IMR-90 (cell line): ENCODE measurements around the gene CATSPERZ. TPM values are rescaled to one million over a fixed set of nuclear protein-coding genes. Genes with fewer than 3 reads are reported as not detected.

Experiments
- ATAC-seq: fragments of 200-7000 bp; cut with Tn5 transposase; 2 replicates; pipeline ENCODE4 v1.9.1; 2020; ENCODE audit warnings: low read depth, mild to moderate bottlenecking, moderate library complexity
- Bru-seq: library from RNA; stranded (reverse); fragments of 400-500 nt; gene quantifications from one replicate; lab custom pipeline; 2021; lab: Mats Ljungman, UMichigan
- BruChase-seq, 2 experiments: library from RNA; stranded (reverse); fragments of 400-500 nt; gene quantifications; one replicate each; lab custom pipeline; 2021; lab: Mats Ljungman, UMichigan
- BruUV-seq: library from RNA; stranded (reverse); fragments of 400-500 nt; replicated peaks from 2 replicates; lab custom pipeline; 2021; lab: Mats Ljungman, UMichigan
- CTCF ChIA-PET: fragments of 300-600 bp; formaldehyde crosslinking; extraction: SDS; loops from one replicate; lab custom pipeline; 2021; ENCODE audit warnings: antibody characterized with exemption; lab: Yijun Ruan, JAX
- POLR2A ChIA-PET: fragments of 300-600 bp; sonication (Branson Sonifier 250); formaldehyde crosslinking; loops from one replicate; lab custom pipeline; 2022; ENCODE audit warnings: antibody characterized with exemption; ENCODE audit not compliant: unreplicated experiment; lab: Charles Lee
- DNase-seq: peaks from one replicate; pipeline ENCODE4 v3.0.0; 2013
- H2AFZ ChIP-seq: replicated peaks from 2 replicates; pipeline ENCODE3; 2013; ENCODE audit warnings: low read length, mild to moderate bottlenecking; ENCODE audit not compliant: poor library complexity
- H2AK5ac ChIP-seq: 2 replicates; pipeline ENCODE4 v1.6.1; 2013; ENCODE audit warnings: low read depth, low read length, inconsistent platforms
- H2AK9ac ChIP-seq: replicated peaks from 2 replicates; pipeline ENCODE3; 2013; ENCODE audit warnings: mild to moderate bottlenecking, low read depth, low read length, moderate library complexity; ENCODE audit not compliant: poor library complexity
- H2BK120ac ChIP-seq: 2 replicates; pipeline ENCODE4 v1.6.1; 2013; ENCODE audit warnings: low read depth, low read length, inconsistent platforms
- H2BK15ac ChIP-seq: 3 replicates; pipeline ENCODE4 v1.6.1; 2013; ENCODE audit warnings: low read depth, low read length, inconsistent platforms
- H2BK20ac ChIP-seq: 2 replicates; pipeline ENCODE4 v1.6.1; 2013; ENCODE audit warnings: low read depth, mild to moderate bottlenecking, inconsistent platforms, low read length, moderate library complexity
- H2BK5ac ChIP-seq: 2 replicates; pipeline ENCODE4 v1.6.1; 2013; ENCODE audit warnings: mild to moderate bottlenecking, low read depth, low read length, inconsistent platforms; ENCODE audit not compliant: poor library complexity, severe bottlenecking
- H3K14ac ChIP-seq: replicated peaks from 2 replicates; pipeline ENCODE4 v1.6.1; 2013; ENCODE audit warnings: low read depth, low read length, inconsistent platforms
- H3K18ac ChIP-seq: 2 replicates; pipeline ENCODE4 v1.6.1; 2013; ENCODE audit warnings: low read depth, low read length, control low read depth
- H3K23ac ChIP-seq: 2 replicates; pipeline ENCODE4 v1.6.1; 2013; ENCODE audit warnings: low read depth, low read length, inconsistent platforms
- H3K27ac ChIP-seq: 2 replicates; pipeline ENCODE4 v1.5.1; 2013; ENCODE audit warnings: mild to moderate bottlenecking, control low read depth, low read length; ENCODE audit not compliant: insufficient read depth
- H3K27me3 ChIP-seq: 2 replicates; pipeline ENCODE4 v1.6.1; 2013; ENCODE audit warnings: low read length; ENCODE audit not compliant: control insufficient read depth, insufficient read depth
- H3K36me3 ChIP-seq: 2 replicates; pipeline ENCODE4 v1.6.1; 2013; ENCODE audit warnings: low read length, mixed read lengths; ENCODE audit not compliant: control insufficient read depth, insufficient read depth
- H3K4ac ChIP-seq: 2 replicates; pipeline ENCODE4 v1.6.1; 2013; ENCODE audit warnings: low read depth, low read length, inconsistent platforms
- H3K4me1 ChIP-seq: 2 replicates; pipeline ENCODE4 v1.6.1; 2013; ENCODE audit warnings: low read length, mixed read lengths; ENCODE audit not compliant: control insufficient read depth, insufficient read depth
- H3K4me2 ChIP-seq: 2 replicates; pipeline ENCODE4 v1.6.1; 2013; ENCODE audit warnings: low read depth, mild to moderate bottlenecking, control low read depth, low read length, moderate library complexity
- H3K4me3 ChIP-seq: 2 replicates; pipeline ENCODE4 v1.5.1; 2013; ENCODE audit warnings: low read depth, mild to moderate bottlenecking, control low read depth, low read length, moderate library complexity; ENCODE audit not compliant: insufficient read depth
- H3K56ac ChIP-seq: 2 replicates; pipeline ENCODE4 v1.6.1; 2013; ENCODE audit warnings: low read length, inconsistent platforms; ENCODE audit not compliant: insufficient read depth; ENCODE audit errors: extremely low read depth
- H3K79me1 ChIP-seq, 2 experiments: 2 replicates each; pipeline ENCODE4 v1.6.1; 2013; ENCODE audit warnings: low read length in 2 of 2, inconsistent platforms in 1 of 2, low read depth in 1 of 2
- H3K9ac ChIP-seq: 2 replicates; pipeline ENCODE4 v1.6.1; 2013; ENCODE audit warnings: low read depth, low read length, control low read depth
- H3K9me1 ChIP-seq: 2 replicates; pipeline ENCODE4 v1.6.1; 2013; ENCODE audit warnings: low read length, inconsistent platforms; ENCODE audit not compliant: insufficient read depth
- H3K9me3 ChIP-seq: 2 replicates; pipeline ENCODE4 v1.6.1; 2013; ENCODE audit warnings: low read length; ENCODE audit not compliant: control insufficient read depth, insufficient read depth
- H4K20me1 ChIP-seq: 2 replicates; pipeline ENCODE4 v1.6.1; 2013; ENCODE audit warnings: low read length, inconsistent platforms; ENCODE audit not compliant: insufficient read depth
- H4K5ac ChIP-seq: 2 replicates; pipeline ENCODE4 v1.6.1; 2013; ENCODE audit warnings: mild to moderate bottlenecking, low read depth, low read length, control low read depth
- H4K8ac ChIP-seq, 2 experiments: 2 replicates each; pipeline ENCODE4 v1.6.1; 2013; ENCODE audit warnings: low read depth in 2 of 2, low read length in 2 of 2, control low read depth in 1 of 2, inconsistent platforms in 1 of 2
- H4K91ac ChIP-seq: 2 replicates; pipeline ENCODE4 v1.6.1; 2013; ENCODE audit warnings: low read depth, low read length, inconsistent platforms; ENCODE audit not compliant: insufficient read depth
- BHLHE40 ChIP-seq: fragments of 150-350 bp; IDR thresholded peaks from 2 replicates; pipeline ENCODE4 v1.6.1; 2016; ENCODE audit warnings: mild to moderate bottlenecking, low read depth, low read length
- CEBPB ChIP-seq: IDR thresholded peaks from 2 replicates; pipeline ENCODE4 v1.6.1; 2012; ENCODE audit warnings: low read depth, low read length, improper control_type of control experiment
- FOS ChIP-seq: fragments of 150-350 bp; IDR thresholded peaks from 2 replicates; pipeline ENCODE4 v1.6.1; 2016; ENCODE audit warnings: low read depth, low read length
- MAFK ChIP-seq: IDR thresholded peaks from 2 replicates; pipeline ENCODE4 v1.6.1; 2012; ENCODE audit warnings: low read depth, low read length, improper control_type of control experiment
- MAZ ChIP-seq: IDR thresholded peaks from 2 replicates; pipeline ENCODE4 v1.6.1; 2012; ENCODE audit warnings: low read depth, mild to moderate bottlenecking, low read length, improper control_type of control experiment, moderate library complexity, borderline replicate concordance
- NFE2L2 ChIP-seq: fragments of 150-350 bp; IDR thresholded peaks from 2 replicates; pipeline ENCODE4 v1.6.1; 2016; ENCODE audit warnings: low read depth, mild to moderate bottlenecking, low read length
- POLR2A ChIP-seq: IDR thresholded peaks from 2 replicates; pipeline ENCODE4 v1.6.1; 2012; ENCODE audit warnings: mild to moderate bottlenecking, low read depth, low read length
- RCOR1 ChIP-seq: IDR thresholded peaks from 2 replicates; pipeline ENCODE4 v1.6.1; 2012; ENCODE audit warnings: mild to moderate bottlenecking, low read length, improper control_type of control experiment; ENCODE audit not compliant: insufficient replicate concordance
- RFX5 ChIP-seq: IDR thresholded peaks from 2 replicates; pipeline ENCODE4 v1.8.0; 2012; ENCODE audit warnings: low read depth, mild to moderate bottlenecking, low read length, moderate library complexity
- SMC3 ChIP-seq: fragments of 150-350 bp; IDR thresholded peaks from 2 replicates; pipeline ENCODE4 v1.6.1; 2016; ENCODE audit warnings: low read depth, mild to moderate bottlenecking, antibody characterized with exemption, low read length, moderate library complexity
- WGBS, 2 experiments: methylation state at CpG; one replicate each; pipeline versions ENCODE4 v1.1.5 to v1.1.7; 2013; ENCODE audit warnings: missing lambda C conversion rate in 2 of 2; ENCODE audit not compliant: insufficient read length in 1 of 2; ENCODE audit errors: extremely low coverage in 2 of 2; 5-methylcytosine and 5-hydroxymethylcytosine counted together
- dilution Hi-C: fragments of 300-500 bp; cut with HindIII; formaldehyde crosslinking; loops from one replicate; pipeline ENCODE4 v1.14.3; 2018; ENCODE audit warnings: low sequenced_read_pairs; ENCODE audit not compliant: unreplicated experiment
- in situ Hi-C: fragments of 300-500 bp; cut with MboI; formaldehyde crosslinking; loops from 3 replicates; pipeline ENCODE4 v1.14.3; 2019; ENCODE audit warnings: low sequenced_read_pairs, inconsistent platforms, mixed read lengths
- intact Hi-C: fragments of 100-400 bp; cut with micrococcal nuclease; formaldehyde crosslinking; loops from 2 replicates; pipeline ENCODE4 v1.10.0; 2022
- long read RNA-seq: library from polyadenylated mRNA; unstranded; transcript quantifications from one replicate; pipeline ENCODE4 v2.0.0, GENCODE V29; 2021; ENCODE audit not compliant: unreplicated experiment
- polyA plus RNA-seq, 3 experiments: library from polyadenylated mRNA; depleted of rRNA; stranded (reverse); fragments of >200 nt; gene quantifications; 2 replicates each; pipeline ENCODE4 v1.2.3, GENCODE V29; 2012; ENCODE audit warnings: low replicate concordance in 1 of 3
- total RNA-seq: library from RNA; depleted of rRNA; stranded (reverse); fragments of >200 nt; gene quantifications from 2 replicates; pipeline ENCODE4 v1.2.3, GENCODE V29; 2012; rRNA removed
- TF ChIP-seq, protein P1 (sequence below): conservative IDR thresholded peaks from 2 replicates; pipeline ENCODE4 v1.5.1; 2012; ENCODE audit warnings: mild to moderate bottlenecking, low read depth, low read length, improper control_type of control experiment
- TF ChIP-seq, protein P2 (sequence below): fragments of 150-350 bp; IDR thresholded peaks from 2 replicates; pipeline ENCODE4 v1.6.1; 2016; ENCODE audit warnings: low read depth, mild to moderate bottlenecking, low read length, moderate library complexity, borderline replicate concordance

CATSPERZ gene, protein sequence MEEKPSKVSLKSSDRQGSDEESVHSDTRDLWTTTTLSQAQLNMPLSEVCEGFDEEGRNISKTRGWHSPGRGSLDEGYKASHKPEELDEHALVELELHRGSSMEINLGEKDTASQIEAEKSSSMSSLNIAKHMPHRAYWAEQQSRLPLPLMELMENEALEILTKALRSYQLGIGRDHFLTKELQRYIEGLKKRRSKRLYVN
- total RNA-seq (not detected in 2 replicates), polyA plus RNA-seq (2012; rRNA removed) (not detected in 2 replicates), Bru-seq, nascent RNA (percentile 20 among the genes with signal in this experiment), BruChase-seq, experiment 1, labeled RNA remaining after a 6-hour chase (not detected), BruChase-seq, experiment 2, labeled RNA remaining after a 2-hour chase (percentile 25 among the genes with signal in this experiment)
- 0.40 TPM in 1 of 2 replicates, not detected in the other for polyA plus RNA-seq (2012; cell fraction: cytosol; rRNA removed)
- 0.34 TPM in 1 of 2 replicates, not detected in the other for polyA plus RNA-seq (2012; cell fraction: nucleus; rRNA removed; ENCODE audit: low replicate concordance)
- long read RNA-seq = 0 reads

DNA sequence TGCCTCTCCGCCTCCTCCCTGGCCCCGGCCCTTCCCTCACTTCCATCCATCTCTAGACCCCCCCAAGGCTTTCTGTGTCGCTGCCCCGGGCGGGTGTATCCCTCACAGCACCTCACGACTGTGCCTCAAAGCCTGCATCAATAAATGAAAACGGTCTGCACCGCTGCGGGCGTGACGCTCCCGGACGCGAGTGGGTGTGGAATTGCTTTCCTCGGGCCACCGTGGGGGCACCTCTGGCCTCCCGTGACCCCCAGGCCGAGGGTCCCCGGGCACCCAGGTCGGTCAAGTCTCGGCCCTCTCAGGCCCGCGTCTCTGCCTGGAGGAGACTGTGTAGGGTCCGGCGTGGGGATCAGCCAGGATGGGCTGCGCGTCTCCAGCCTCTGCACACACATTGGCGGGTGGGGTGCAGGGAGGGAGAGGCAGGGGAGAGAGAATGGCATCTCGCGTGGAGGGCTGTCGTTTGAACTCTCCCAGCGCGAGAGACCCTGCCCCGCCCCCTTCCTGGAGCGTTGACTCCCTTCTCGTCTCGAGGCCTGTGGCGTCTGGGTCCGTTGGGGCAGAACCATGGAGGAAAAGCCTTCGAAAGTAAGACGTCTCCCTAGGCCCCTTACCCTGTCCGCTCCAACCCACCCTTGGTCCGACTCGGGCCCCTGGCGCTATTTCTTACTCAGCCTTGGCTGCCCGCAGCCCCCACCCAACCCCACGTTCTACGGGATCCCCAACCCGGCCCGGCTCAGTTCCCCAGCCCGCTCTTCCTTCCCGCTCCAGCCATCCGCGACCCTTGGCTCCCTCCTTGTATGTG is at the start of gene CATSPERZ:
Gene CATSPERZ (plus strand): TSS at position 512 of the 802 bp plus-strand sequence. CDS start 53 bp downstream, at position 565.
- Histone ChIP-seq H2AK5ac (no peak within 1 kb of the TSS), H2AK9ac (peak within 1 kb of the TSS; percentile 86), H3K18ac (no peak within 1 kb of the TSS), H2BK15ac (no peak within 1 kb of the TSS), H3K9me3 (no peaks in the 10 kb centered on the region), H3K9ac (no peak within 1 kb of the TSS), H3K4me3 (peak within 1 kb of the TSS; percentile 34), H3K23ac (peak within 1 kb of the TSS; percentile 46), H4K5ac (no peak within 1 kb of the TSS), H3K4ac (no peak within 1 kb of the TSS; the same call in 1 of the 2 replicates), H3K56ac (no peak within 1 kb of the TSS), H2BK20ac (no peak within 1 kb of the TSS), H2BK120ac (no peak within 1 kb of the TSS), H3K9me1 (no peaks in the 10 kb centered on the region), H3K79me1 (no peaks in the 10 kb centered on the region), H4K20me1 (peaks cover 11% of the 10 kb centered on the region; the same call in 1 of the 2 replicates), H3K27ac (no peak within 1 kb of the TSS), H4K91ac (no peak within 1 kb of the TSS), H3K4me2 (peak within 1 kb of the TSS; percentile 78), H3K27me3 (peaks cover 58% of the 10 kb centered on the region), H3K4me1 (peaks cover 6% of the 10 kb centered on the region), H4K8ac (peak within 1 kb of the TSS in 1 of 2 experiments; percentile 56; a peak in 1 of 4 replicates), H2AFZ (peak within 1 kb of the TSS; percentile 90), H3K36me3 (no peaks in the 10 kb centered on the region), H2BK5ac (no peak within 1 kb of the TSS), H3K14ac (no peak within 1 kb of the TSS)
- ChIA-PET POLR2A (interaction anchor here (0.9 kb wide), 1 partner anchor 96 kb away, joined by 5 read pairs; no protein-coding TSS in a partner anchor), CTCF (interaction anchor here (0.6 to 2.5 kb wide), 12 partner anchors 7 to 156 kb away, joined by 3 to 12 read pairs (median 5); partner anchors contain the start of genes FERMT3, FKBP2, NUDT22 and PPP1R14B)
- in situ Hi-C loops = loop anchor here (5.0 kb wide), 1 partner anchor 98 kb away; no protein-coding TSS in a partner anchor
- WGBS, 2 experiments = 17% methylated on average over 22 of the region's 54 CpGs; no CpG with 5 or more reads in 1 of the 2 experiments
- DNase-seq (no peak), ATAC-seq (no peak)
- intact Hi-C loops = loop anchor here (10.0 kb wide), 1 partner anchor 295 kb away; no protein-coding TSS in a partner anchor
- dilution Hi-C loops = no loop called here
- BruUV-seq = no TSS peak
- TF ChIP-seq FOS (no peak), CEBPB (no peak), BHLHE40 (no peak), MAZ (no peak), MAFK (no peak), POLR2A (no peak), RFX5 (no peak), SMC3 (no peak), RCOR1 (no peak), NFE2L2 (no peak)
- TF ChIP-seq, protein P1, sequence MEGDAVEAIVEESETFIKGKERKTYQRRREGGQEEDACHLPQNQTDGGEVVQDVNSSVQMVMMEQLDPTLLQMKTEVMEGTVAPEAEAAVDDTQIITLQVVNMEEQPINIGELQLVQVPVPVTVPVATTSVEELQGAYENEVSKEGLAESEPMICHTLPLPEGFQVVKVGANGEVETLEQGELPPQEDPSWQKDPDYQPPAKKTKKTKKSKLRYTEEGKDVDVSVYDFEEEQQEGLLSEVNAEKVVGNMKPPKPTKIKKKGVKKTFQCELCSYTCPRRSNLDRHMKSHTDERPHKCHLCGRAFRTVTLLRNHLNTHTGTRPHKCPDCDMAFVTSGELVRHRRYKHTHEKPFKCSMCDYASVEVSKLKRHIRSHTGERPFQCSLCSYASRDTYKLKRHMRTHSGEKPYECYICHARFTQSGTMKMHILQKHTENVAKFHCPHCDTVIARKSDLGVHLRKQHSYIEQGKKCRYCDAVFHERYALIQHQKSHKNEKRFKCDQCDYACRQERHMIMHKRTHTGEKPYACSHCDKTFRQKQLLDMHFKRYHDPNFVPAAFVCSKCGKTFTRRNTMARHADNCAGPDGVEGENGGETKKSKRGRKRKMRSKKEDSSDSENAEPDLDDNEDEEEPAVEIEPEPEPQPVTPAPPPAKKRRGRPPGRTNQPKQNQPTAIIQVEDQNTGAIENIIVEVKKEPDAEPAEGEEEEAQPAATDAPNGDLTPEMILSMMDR = no peak
- TF ChIP-seq, protein P2, sequence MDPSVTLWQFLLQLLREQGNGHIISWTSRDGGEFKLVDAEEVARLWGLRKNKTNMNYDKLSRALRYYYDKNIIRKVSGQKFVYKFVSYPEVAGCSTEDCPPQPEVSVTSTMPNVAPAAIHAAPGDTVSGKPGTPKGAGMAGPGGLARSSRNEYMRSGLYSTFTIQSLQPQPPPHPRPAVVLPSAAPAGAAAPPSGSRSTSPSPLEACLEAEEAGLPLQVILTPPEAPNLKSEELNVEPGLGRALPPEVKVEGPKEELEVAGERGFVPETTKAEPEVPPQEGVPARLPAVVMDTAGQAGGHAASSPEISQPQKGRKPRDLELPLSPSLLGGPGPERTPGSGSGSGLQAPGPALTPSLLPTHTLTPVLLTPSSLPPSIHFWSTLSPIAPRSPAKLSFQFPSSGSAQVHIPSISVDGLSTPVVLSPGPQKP = no peak
